SK-N-SH (cell line): ENCODE measurements around the gene SLC22A5. TPM values are rescaled to one million over a fixed set of nuclear protein-coding genes. Genes with fewer than 3 reads are reported as not detected.

ENCODE experiments used
- CTCF ChIA-PET: fragments of 300-600, 350-600 bp; formaldehyde crosslinking; extraction: SDS; loops from one replicate; lab custom pipeline; 2021; lab: Yijun Ruan, JAX
- POLR2A ChIA-PET: fragments of 350-600 bp; sonication (Branson Sonifier 250); formaldehyde crosslinking; extraction: SDS; loops from one replicate; lab custom pipeline; 2020; ENCODE audit warnings: antibody characterized with exemption, inconsistent platforms; lab: Yijun Ruan, JAX
- DNase-seq: peaks from one replicate; pipeline ENCODE4 v3.0.0; 2012
- H2AFZ ChIP-seq: fragments of 200-600 bp; sonication (generic); 2 replicates; pipeline ENCODE4 v1.8.1; 2016; ENCODE audit warnings: antibody characterized with exemption, mild to moderate bottlenecking, low read depth
- H3F3A ChIP-seq: fragments of 200-600 bp; sonication (generic); replicated peaks from 2 replicates; pipeline ENCODE3; 2016; ENCODE audit warnings: antibody characterized with exemption, mild to moderate bottlenecking; ENCODE audit not compliant: insufficient read depth
- H3K27ac ChIP-seq, 2 experiments: fragments of 200-500 bp in 1 of 2; fragments of 200-600 bp in 1 of 2; sonication (Bioruptor generic) in 1 of 2; sonication (generic), shearing (Covaris generic) in 1 of 2; 2 replicates each; pipeline versions ENCODE4 v1.5.1 to v1.6.1; 2014 to 2016; ENCODE audit warnings: low read depth in 2 of 2, inconsistent platforms in 1 of 2, low read length in 1 of 2, mild to moderate bottlenecking in 1 of 2, mixed read lengths in 1 of 2
- H3K27me3 ChIP-seq: fragments of 200-600 bp; sonication (generic), shearing (Covaris generic); 2 replicates; pipeline ENCODE4 v1.6.1; 2016; ENCODE audit warnings: mixed run types; ENCODE audit not compliant: insufficient read depth
- H3K36me3 ChIP-seq, 2 experiments: fragments of 200-500 bp in 1 of 2; fragments of 200-600 bp in 1 of 2; sonication (Bioruptor generic) in 1 of 2; sonication (generic) in 1 of 2; replicated peaks in 1 of 2; 2 replicates each; pipeline versions ENCODE3 to v1.5.1; 2014 to 2016; ENCODE audit warnings: low read length in 1 of 2, mild to moderate bottlenecking in 1 of 2; ENCODE audit not compliant: insufficient read depth in 2 of 2, control insufficient read depth in 1 of 2
- H3K4me1 ChIP-seq, 2 experiments: fragments of 200-500 bp in 1 of 2; fragments of 200-600 bp in 1 of 2; sonication (Bioruptor generic) in 1 of 2; sonication (generic), shearing (Covaris generic) in 1 of 2; 2 replicates each; pipeline versions ENCODE4 v1.5.1 to v1.6.1; 2014 to 2016; ENCODE audit warnings: low read depth in 1 of 2, low read length in 1 of 2, mixed run types in 1 of 2; ENCODE audit not compliant: insufficient read depth in 2 of 2, control insufficient read depth in 1 of 2
- H3K4me2 ChIP-seq: fragments of 200-600 bp; sonication (generic), shearing (Covaris generic); 2 replicates; pipeline ENCODE4 v1.6.1; 2017; ENCODE audit warnings: mixed run types
- H3K4me3 ChIP-seq, 2 experiments: fragments of 200-500 bp in 1 of 2; fragments of 200-600 bp in 1 of 2; sonication (Bioruptor generic) in 1 of 2; sonication (generic), shearing (Covaris generic) in 1 of 2; 2 replicates each; pipeline versions ENCODE4 v1.5.1 to v1.8.1; 2014 to 2016; ENCODE audit warnings: low read depth in 2 of 2, inconsistent platforms in 1 of 2, low read length in 1 of 2, mild to moderate bottlenecking in 1 of 2, mixed read lengths in 1 of 2, moderate library complexity in 1 of 2
- H3K79me2 ChIP-seq: fragments of 200-600 bp; sonication (generic); 2 replicates; pipeline ENCODE4 v1.8.1; 2017; ENCODE audit warnings: mild to moderate bottlenecking; ENCODE audit not compliant: insufficient read depth
- H3K9ac ChIP-seq: fragments of 200-600 bp; sonication (generic); 2 replicates; pipeline ENCODE4 v1.6.1; 2017; ENCODE audit warnings: mixed run types
- H3K9me2 ChIP-seq: fragments of 200-600 bp; sonication (generic); 2 replicates; pipeline ENCODE4 v1.6.1; 2017; ENCODE audit warnings: mixed run types
- H3K9me3 ChIP-seq: fragments of 200-600 bp; sonication (generic); 2 replicates; pipeline ENCODE4 v1.6.1; 2017; ENCODE audit warnings: mixed run types, mild to moderate bottlenecking, moderate library complexity
- H4K20me1 ChIP-seq: fragments of 200-600 bp; sonication (generic); 2 replicates; pipeline ENCODE4 v1.6.1; 2017; ENCODE audit warnings: mild to moderate bottlenecking, mixed run types; ENCODE audit not compliant: insufficient read depth
- CHD2 ChIP-seq: fragments of 150-350 bp; IDR thresholded peaks from 2 replicates; pipeline ENCODE4 v1.6.1; 2018; ENCODE audit warnings: low read length; ENCODE audit not compliant: partially characterized antibody
- EP300 ChIP-seq, 2 experiments: IDR thresholded peaks; 2 replicates each; pipeline versions ENCODE4 v1.4.0 to v1.6.1; 2012; ENCODE audit warnings: borderline replicate concordance in 1 of 2, low read depth in 1 of 2, low read length in 1 of 2
- FOSL2 ChIP-seq: IDR thresholded peaks from 2 replicates; pipeline ENCODE4 v1.4.0; 2012; ENCODE audit warnings: low read depth, mild to moderate bottlenecking, moderate library complexity, borderline replicate concordance
- FOXJ3 ChIP-seq: sonication (generic); formaldehyde crosslinking; IDR thresholded peaks from 2 replicates; pipeline ENCODE4 v1.5.1; 2020; ENCODE audit warnings: mild to moderate bottlenecking, missing genetic modification reagents
- FOXM1 ChIP-seq: IDR thresholded peaks from 2 replicates; pipeline ENCODE4 v1.4.0; 2012; ENCODE audit warnings: low read depth, mild to moderate bottlenecking
- RAD21 ChIP-seq: IDR thresholded peaks from 2 replicates; pipeline ENCODE4 v1.6.1; 2012; ENCODE audit warnings: mild to moderate bottlenecking, low read length
- SMC3 ChIP-seq: IDR thresholded peaks from 2 replicates; pipeline ENCODE4 v1.6.1; 2012; ENCODE audit warnings: low read depth, low read length, improper control_type of control experiment
- TAF1 ChIP-seq: IDR thresholded peaks from 2 replicates; pipeline ENCODE4 v1.6.1; 2012; ENCODE audit warnings: low read depth, mild to moderate bottlenecking, low read length, moderate library complexity, borderline replicate concordance
- TCF12 ChIP-seq: IDR thresholded peaks from 2 replicates; pipeline ENCODE4 v1.4.0; 2012
- USF1 ChIP-seq: IDR thresholded peaks from 2 replicates; pipeline ENCODE4 v1.4.0; 2012; ENCODE audit warnings: low read depth, borderline replicate concordance
- YY1 ChIP-seq: IDR thresholded peaks from 2 replicates; pipeline ENCODE4 v1.4.0; 2012; ENCODE audit warnings: low read depth, mild to moderate bottlenecking
- ZBTB33 ChIP-seq: IDR thresholded peaks from 2 replicates; pipeline ENCODE4 v1.4.0; 2012; ENCODE audit warnings: low read depth, borderline replicate concordance
- WGBS: methylation state at CpG from one replicate; pipeline ENCODE4 v1.1.6; 2017; ENCODE audit warnings: low lambda C conversion rate; 5-methylcytosine and 5-hydroxymethylcytosine counted together
- polyA plus RNA-seq, 3 experiments: library from polyadenylated mRNA; depleted of rRNA; stranded (reverse); fragments of >200 nt; gene quantifications; 2 replicates each; pipeline ENCODE4 v1.2.3, GENCODE V29; 2012
- TF ChIP-seq, protein P1 (sequence below): fragments of 150-350 bp; IDR thresholded peaks from 2 replicates; pipeline ENCODE4 v1.6.1; 2016; ENCODE audit warnings: mild to moderate bottlenecking, low read depth, low read length
- TF ChIP-seq, protein P2 (sequence below): fragments of 200-600 bp; sonication (generic); IDR thresholded peaks from 2 replicates; pipeline ENCODE4 v1.6.1; 2017; ENCODE audit warnings: antibody characterized with exemption, mild to moderate bottlenecking, moderate library complexity

The SLC22A5 gene
- polyA plus RNA-seq, 1 of the 3 experiments (the other 2 are of a cell fraction), result 8.3 TPM

DNA sequence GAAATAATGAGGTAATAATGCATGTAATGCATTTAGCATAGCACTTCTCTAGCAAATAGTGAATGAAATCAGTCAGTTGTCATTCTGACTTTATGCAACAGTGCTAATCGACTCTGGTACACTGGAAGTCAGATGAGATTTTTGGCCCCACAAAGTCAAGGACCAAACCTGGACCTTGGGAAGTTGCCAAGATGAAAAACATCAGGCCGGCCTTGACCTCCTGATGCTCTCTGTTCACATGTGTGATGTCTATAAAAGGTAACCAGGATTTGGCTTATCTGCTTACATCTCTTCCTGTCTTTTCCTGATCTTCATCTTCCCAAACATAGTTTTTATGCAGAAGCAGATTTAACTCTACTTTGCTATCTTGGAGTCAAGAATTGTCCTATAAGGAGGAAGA is 39.5 kb downstream of the SLC22A5 start:
- no peaks in the 10 kb centered on the region for H4K20me1 ChIP-seq
- peaks cover 17% of the 10 kb centered on the region for H3F3A ChIP-seq
- H3K4me3 ChIP-seq, result no peak overlapping the region
- peaks cover 0 to 8% of the 10 kb centered on the region in 2 experiments for H3K36me3 ChIP-seq
- H3K9ac ChIP-seq, result no peak overlapping the region
- DNase-seq, result no peak
- TF ChIP-seq CHD2, result no peak
- TF ChIP-seq, protein P1, sequence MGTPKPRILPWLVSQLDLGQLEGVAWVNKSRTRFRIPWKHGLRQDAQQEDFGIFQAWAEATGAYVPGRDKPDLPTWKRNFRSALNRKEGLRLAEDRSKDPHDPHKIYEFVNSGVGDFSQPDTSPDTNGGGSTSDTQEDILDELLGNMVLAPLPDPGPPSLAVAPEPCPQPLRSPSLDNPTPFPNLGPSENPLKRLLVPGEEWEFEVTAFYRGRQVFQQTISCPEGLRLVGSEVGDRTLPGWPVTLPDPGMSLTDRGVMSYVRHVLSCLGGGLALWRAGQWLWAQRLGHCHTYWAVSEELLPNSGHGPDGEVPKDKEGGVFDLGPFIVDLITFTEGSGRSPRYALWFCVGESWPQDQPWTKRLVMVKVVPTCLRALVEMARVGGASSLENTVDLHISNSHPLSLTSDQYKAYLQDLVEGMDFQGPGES, result no peak
- TF ChIP-seq USF1, result no peak
- no peak for TF ChIP-seq FOSL2
- TF ChIP-seq ZBTB33, result no peak
- TF ChIP-seq SMC3, result no peak
- no peak for TF ChIP-seq TAF1
- TF ChIP-seq, protein P2, sequence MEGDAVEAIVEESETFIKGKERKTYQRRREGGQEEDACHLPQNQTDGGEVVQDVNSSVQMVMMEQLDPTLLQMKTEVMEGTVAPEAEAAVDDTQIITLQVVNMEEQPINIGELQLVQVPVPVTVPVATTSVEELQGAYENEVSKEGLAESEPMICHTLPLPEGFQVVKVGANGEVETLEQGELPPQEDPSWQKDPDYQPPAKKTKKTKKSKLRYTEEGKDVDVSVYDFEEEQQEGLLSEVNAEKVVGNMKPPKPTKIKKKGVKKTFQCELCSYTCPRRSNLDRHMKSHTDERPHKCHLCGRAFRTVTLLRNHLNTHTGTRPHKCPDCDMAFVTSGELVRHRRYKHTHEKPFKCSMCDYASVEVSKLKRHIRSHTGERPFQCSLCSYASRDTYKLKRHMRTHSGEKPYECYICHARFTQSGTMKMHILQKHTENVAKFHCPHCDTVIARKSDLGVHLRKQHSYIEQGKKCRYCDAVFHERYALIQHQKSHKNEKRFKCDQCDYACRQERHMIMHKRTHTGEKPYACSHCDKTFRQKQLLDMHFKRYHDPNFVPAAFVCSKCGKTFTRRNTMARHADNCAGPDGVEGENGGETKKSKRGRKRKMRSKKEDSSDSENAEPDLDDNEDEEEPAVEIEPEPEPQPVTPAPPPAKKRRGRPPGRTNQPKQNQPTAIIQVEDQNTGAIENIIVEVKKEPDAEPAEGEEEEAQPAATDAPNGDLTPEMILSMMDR, result no peak
- no peak for TF ChIP-seq EP300 (IDR thresholded peaks at IDR 0.05; ENCODE audit: borderline replicate concordance in 1 of 2, low read depth in 1 of 2, low read length in 1 of 2)
- TF ChIP-seq RAD21, result no peak
- TF ChIP-seq FOXJ3, result no peak
- TF ChIP-seq FOXM1, result no peak
- no peak for TF ChIP-seq TCF12
- TF ChIP-seq YY1, result no peak
- no peaks in the 10 kb centered on the region for H3K79me2 ChIP-seq
- H3K9me2 ChIP-seq, result no peaks in the 10 kb centered on the region
- CTCF ChIA-PET, result interaction anchor here (1.0 to 1.3 kb wide), 4 partner anchors 14 to 92 kb away, joined by 3 to 7 read pairs (median 4); no protein-coding TSS in a partner anchor
- 59% methylated on average over 2 of the region's 2 CpGs for WGBS
- no peaks in the 10 kb centered on the region for H3K9me3 ChIP-seq
- peaks cover 19 to 26% of the 10 kb centered on the region in 2 experiments for H3K4me1 ChIP-seq
- no peak overlapping the region; a peak in 1 of 4 replicates for H3K27ac ChIP-seq
- H3K27me3 ChIP-seq, result no peaks in the 10 kb centered on the region
- H2AFZ ChIP-seq, result no peak overlapping the region
- no peak overlapping the region for H3K4me2 ChIP-seq
- POLR2A ChIA-PET, result no interaction called here
